ENCODE data around the gene CCNQ.

Gene CCNQ

GRCh38 chrX:153603131-153603656 is 4.3 kb upstream of the CCNQ start:
- DNase-seq (ENCODE audit: low read depth in 1 of 2, low spot score in 1 of 2), result no peak
- Histone ChIP-seq H3K4me3 (replicated peaks; ENCODE audit: insufficient read depth, low read length) (no peak overlapping the region), H3K27ac (replicated peaks) (no peak overlapping the region), H3K27me3 (ENCODE audit: insufficient read depth, poor library complexity, severe bottlenecking) (no peaks in the 10 kb centered on the region)
- TF ChIP-seq GABPA (IDR thresholded peaks at IDR 0.05; ENCODE audit: low read depth), result no peak
- TF ChIP-seq CTCF (IDR thresholded peaks at IDR 0.05; ENCODE audit: insufficient read depth, low read length), result no peak
- no peak for TF ChIP-seq SPI1 (IDR thresholded peaks at IDR 0.05; ENCODE audit: borderline replicate concordance, low read depth)
- TF ChIP-seq REST (IDR thresholded peaks at IDR 0.05; ENCODE audit: insufficient replicate concordance, low read depth), result no peak
- TF ChIP-seq POLR2AphosphoS5 (IDR thresholded peaks at IDR 0.05; ENCODE audit: low read depth), result no peak

GRCh38 chrX:153602601-153603000 is 3.7 kb upstream of the CCNQ start:
- no peak for TF ChIP-seq GABPA (IDR thresholded peaks at IDR 0.05; ENCODE audit: low read depth)
- no peak for TF ChIP-seq SPI1 (IDR thresholded peaks at IDR 0.05; ENCODE audit: borderline replicate concordance, low read depth)
- TF ChIP-seq CTCF (IDR thresholded peaks at IDR 0.05; ENCODE audit: insufficient read depth, low read length), result no peak
- no peak for TF ChIP-seq REST (IDR thresholded peaks at IDR 0.05; ENCODE audit: insufficient replicate concordance, low read depth)
- TF ChIP-seq POLR2AphosphoS5 (IDR thresholded peaks at IDR 0.05; ENCODE audit: low read depth), result no peak
- Histone ChIP-seq H3K27me3 (ENCODE audit: insufficient read depth, poor library complexity, severe bottlenecking) (no peaks in the 10 kb centered on the region), H3K4me3 (replicated peaks; ENCODE audit: insufficient read depth, low read length) (no peak overlapping the region), H3K27ac (replicated peaks) (no peak overlapping the region)
- DNase-seq (ENCODE audit: low read depth in 1 of 2, low spot score in 1 of 2), result no peak

- DNase-seq (ENCODE audit: low read depth in 1 of 2, low spot score in 1 of 2), result no peak
- Histone ChIP-seq H3K27ac (replicated peaks) (no peak overlapping the region), H3K27me3 (ENCODE audit: insufficient read depth, poor library complexity, severe bottlenecking) (no peaks in the 10 kb centered on the region), H3K4me3 (replicated peaks; ENCODE audit: insufficient read depth, low read length) (no peak overlapping the region)
- TF ChIP-seq GABPA (IDR thresholded peaks at IDR 0.05; ENCODE audit: low read depth), result no peak
- no peak for TF ChIP-seq REST (IDR thresholded peaks at IDR 0.05; ENCODE audit: insufficient replicate concordance, low read depth)
- TF ChIP-seq POLR2AphosphoS5 (IDR thresholded peaks at IDR 0.05; ENCODE audit: low read depth), result no peak
- TF ChIP-seq SPI1 (IDR thresholded peaks at IDR 0.05; ENCODE audit: borderline replicate concordance, low read depth), result no peak
- TF ChIP-seq CTCF (IDR thresholded peaks at IDR 0.05; ENCODE audit: insufficient read depth, low read length), result no peak
These were observed 2.7 kb upstream of the CCNQ start for GRCh38 chrX:153601511-153602110.
